HG03439 (cell line): Measurements from ENCODE around the gene TENT5C.

Source experiments
- ATAC-seq: cut with Tn5 transposase; IDR thresholded peaks from one replicate; pipeline ENCODE4 v1.9.1; 2021; ENCODE audit warnings: mild to moderate bottlenecking, moderate library complexity; ENCODE audit not compliant: unreplicated experiment

Gene TENT5C

DNA sequence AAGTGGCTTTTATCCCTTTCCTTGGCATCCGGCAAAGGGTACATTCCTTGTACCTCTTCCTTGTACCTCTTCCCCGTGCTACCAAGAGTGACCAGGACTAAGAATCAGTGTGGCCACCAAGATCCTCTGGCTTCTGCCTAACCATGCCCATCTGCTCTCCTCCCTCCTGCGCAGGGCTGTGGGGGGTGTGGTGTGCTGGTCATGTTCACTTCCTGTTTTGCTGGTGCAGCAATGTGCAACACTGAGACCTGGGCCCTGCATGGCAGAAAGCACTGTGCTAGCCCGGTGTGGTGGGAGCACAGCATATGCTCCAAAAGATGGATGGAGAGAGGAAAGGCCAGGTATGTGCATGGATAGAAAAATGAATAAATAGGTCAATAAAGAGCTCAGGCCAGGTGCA is 33.3 kb upstream of the TENT5C start:
- ATAC-seq, result no peak

DNA sequence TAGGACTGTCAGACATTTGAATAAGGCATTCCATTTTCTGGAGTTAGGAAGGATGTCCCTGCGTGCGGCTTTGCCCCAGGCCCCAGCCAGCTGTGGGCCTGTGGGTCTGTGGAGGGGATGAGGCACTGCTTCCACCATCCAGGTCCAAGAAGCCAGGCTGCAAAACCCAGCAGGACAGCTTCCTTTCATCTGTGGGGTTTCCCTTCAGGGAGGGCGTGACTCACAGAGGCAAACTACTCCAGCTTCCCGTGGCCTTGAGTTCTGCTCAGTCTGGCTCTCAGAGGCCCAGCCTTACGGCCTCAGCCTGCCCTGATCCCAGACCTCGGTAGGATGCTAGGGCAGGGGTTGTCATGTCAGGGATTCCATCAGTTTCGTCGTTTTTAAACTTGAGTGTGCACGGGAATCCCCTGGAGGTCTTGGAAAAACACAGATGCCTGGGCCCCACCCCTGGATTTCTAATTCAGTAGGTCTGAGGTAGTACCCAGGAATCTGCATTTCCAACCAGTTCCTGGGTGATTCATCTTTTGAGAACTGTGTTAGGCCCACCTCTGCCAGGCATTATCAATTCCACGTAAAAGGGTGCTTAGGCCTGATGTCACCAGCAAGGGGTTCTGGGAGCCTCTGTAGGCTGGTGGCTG is 32.3 kb upstream of the TENT5C start:
- no peak for ATAC-seq

DNA sequence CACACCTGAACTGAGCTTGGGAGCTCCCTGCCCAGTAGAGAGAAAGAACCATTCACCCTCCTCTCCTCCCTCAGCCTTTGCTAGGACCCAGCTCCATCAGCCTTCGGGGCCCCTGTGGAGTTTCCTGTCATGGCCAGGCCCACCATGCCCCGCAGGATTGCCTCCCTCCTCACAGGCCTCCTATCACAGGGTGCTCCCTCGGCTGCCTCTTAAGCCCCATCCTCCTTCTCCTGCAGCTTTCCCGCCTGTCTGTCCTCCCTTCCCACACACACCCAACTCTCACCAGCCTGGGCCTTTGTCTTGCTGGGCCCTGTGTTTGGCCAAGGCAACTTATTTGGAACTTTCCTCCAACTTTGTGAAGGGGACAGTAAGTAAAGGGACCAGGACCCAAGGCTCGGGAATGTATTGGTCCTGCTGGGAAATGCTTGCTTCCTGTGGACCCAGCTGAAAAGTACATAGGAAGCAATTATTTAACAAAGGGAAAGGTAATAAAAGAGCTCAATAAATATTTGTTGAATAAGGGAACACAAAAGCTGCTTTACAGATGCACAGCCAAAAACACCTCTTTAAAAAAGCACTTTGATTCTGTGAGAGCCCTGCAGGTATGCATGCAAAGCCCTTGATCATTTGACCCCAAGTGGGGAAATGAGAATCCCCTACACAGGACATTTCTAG is 31.6 kb upstream of the TENT5C start:
- ATAC-seq, result no peak

DNA sequence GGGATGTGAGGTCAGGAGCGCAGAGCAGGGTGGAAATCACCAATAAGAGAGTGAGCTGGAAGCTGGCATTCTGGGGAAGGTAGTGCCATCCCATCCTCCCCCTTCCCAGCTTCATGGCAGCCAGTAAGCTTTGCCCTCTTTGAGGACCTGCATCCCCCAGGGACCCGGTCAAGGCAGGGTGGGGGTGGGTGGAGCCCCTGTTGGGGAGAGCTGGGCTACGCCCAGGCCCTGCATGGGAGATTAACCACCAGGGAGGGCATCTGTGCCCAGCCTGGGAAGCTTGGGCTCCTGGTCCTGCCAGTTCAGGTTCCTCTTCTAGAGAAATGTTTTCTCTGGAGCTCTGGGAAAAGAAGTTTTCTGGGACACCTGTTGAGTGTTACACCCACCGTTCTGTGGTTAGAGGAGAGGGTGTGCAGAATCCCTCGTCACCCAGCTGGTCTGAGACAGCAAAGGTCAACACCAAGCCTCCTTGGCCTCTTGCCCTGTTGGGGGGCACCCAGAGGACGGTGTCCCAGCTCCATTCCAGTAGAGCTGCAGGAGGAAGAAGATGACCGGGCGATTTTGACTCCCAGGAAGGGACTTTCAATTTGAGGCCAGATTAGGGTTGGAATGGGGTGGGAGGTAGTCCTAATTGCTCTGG is 30.1 kb upstream of the TENT5C start:
- ATAC-seq, result no peak

DNA sequence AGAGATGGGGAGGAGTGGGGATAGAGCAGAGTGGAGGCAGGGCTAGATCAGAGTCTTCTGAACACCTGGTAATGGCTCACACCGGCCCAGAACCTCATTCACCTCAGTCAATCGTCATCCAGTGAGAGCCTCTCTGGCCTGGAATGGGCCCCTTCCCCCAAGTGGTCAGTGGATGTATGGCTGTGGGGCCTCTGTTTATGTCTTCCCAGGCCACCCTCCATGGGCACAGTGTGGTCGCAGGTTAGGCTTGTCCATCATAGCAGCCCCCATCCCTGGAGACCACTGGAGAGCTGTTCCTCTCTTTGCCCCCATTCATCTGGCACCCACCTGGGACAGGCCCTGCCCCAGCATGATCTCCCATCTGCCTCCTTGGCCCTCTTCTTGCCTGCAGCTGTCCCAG is 29.6 kb upstream of the TENT5C start:
- ATAC-seq, result no peak

DNA sequence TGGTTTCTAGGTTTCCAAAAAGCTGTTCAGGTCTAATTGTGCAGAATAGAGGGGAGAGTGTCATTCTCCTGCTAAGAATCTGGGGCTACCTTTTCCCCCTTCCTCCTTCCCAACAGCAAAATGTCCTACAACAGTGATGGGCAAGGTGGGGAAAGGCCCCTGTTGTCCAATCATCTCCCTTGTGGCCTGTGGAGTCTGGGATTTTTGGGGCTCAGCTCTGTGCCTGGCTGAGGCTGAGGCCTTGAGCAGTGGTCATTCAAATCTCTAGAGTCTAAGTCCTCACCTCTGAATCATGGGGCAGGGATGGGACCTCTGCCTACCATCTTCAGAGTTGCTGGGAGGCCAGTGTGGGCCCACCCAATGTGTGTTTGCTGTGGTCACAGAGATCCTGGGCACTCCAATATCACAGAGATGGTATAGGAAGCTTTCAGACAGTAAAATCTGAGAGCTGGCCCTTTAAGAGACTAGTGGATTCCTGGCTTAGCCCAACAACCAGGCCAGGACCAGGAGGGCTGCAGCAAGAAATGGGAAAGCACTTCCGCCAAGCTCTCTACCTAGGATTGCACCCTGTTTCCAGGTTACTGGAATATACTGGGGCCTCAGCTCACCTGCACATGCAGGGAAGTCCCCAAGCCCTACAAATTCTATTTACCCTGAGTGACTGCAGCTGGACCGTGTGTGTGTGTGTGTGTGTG is 28.5 kb upstream of the TENT5C start:
- no peak for ATAC-seq

DNA sequence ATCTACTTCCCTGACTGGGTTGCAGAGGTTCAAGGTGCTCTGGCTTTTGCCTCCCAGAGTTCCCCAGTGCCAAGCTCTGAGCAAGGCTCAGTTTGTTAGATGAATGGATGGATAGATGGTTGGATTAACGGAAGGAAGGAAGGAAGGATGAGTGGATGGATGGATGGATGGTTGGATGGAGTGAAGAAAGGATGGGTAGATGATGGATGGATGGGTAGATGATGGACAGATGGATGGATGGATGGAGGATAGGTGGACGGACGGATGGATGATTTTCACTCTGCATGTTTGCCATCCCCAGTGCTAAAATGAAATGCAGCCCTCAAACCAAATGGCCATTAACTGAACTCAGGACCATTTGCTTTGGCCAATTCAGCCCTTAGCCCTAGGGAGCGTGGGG is 27.4 kb upstream of the TENT5C start:
- no peak for ATAC-seq

DNA sequence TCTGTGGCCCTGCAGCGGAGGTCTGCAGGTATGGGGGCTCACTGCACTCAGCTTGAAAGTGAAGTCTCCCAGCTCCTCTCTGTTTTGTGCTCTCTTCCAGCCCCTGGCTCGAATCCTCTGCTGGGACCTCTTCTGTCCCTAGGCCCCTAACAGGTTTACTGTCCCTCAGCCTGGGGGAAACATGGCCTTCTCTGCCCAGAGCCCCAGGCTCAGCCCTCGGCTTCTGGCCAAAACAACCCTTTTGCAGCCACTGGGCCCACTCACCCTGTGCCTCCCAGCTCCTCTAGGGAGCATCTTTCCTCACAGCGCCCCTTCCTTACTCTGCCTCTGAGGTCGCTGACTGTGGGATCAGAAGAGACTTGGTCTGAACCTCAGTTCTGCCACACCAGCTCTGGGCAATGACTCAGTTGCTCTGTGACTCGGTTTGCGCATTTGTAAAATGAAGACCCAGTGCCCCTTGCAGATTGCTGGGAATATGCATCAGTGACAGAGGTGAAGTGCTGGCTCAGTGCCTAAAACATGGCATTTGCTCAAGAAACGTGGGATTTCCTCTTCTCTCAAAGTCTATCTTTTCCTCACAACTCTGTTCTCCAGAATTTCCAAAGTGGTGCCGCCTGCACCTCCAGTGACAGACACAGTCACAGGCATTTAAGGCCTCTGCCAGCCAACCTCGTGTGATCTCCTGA is 26.5 kb upstream of the TENT5C start:
- no peak for ATAC-seq

DNA sequence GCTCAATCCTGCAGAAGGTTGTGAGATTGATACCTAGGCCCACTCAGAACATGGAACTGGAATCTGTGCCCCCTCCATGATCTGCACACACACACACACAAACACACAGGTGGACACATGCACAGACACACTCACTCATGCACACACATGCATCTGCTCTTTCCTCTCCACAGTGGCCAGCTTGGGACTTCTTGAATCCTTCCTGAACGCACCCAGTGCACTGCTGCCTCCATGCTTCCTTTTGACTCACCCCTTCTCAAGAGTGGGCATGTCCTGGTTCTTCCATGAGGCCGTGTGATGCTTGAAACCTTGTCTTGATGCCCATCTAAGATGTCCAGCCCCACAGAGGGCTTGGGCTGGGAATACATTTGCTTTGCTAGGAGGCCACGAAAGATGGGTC is 25.4 kb upstream of the TENT5C start:
- ATAC-seq, result no peak

DNA sequence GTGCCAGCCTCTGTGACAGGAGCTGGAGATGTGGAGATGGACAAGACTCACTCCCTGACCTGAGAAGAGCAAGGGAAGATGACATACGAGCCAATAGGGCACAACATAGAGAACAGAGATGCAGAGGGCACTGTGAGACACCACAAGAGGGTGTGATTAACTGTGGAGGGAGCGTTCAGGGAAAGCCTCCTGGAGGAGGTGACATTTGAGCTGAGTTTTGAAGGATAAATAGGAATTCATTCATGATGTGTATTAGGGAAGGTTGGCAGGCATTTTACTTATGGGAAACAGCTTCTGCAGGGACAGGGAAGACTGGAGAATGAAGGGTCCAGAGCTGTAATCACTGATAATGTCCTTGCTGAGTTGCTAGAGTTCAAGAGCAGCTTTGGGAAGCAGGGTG is 25.0 kb upstream of the TENT5C start:
- ATAC-seq, result no peak

DNA sequence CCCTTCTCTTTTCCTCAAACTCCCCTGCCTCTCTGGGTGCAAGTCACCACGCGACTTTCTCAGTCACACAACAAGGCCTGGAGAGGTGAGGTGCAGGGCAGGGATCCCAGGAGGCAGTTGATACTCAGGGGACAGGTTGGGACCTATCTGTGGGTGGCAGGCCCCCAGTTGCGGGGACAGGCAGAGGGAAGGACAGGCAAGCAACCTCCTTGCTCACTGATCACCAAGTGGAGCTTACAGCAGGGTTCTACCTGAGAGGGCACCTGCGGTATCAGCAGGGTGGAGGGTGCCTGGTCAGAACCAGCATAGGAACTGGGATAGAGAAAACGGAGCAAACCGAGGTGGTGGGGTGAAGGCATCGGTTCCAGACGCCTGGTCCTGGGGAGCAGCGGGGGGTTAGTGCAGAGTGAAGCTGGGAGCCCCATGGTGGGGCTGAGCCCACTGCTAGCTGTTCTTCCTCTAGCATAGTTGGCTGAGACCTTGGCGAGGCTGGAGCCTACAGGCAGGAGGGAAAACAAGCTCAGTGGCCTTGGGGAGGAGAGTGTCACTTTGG is 24.4 kb upstream of the TENT5C start:
- no peak for ATAC-seq

DNA sequence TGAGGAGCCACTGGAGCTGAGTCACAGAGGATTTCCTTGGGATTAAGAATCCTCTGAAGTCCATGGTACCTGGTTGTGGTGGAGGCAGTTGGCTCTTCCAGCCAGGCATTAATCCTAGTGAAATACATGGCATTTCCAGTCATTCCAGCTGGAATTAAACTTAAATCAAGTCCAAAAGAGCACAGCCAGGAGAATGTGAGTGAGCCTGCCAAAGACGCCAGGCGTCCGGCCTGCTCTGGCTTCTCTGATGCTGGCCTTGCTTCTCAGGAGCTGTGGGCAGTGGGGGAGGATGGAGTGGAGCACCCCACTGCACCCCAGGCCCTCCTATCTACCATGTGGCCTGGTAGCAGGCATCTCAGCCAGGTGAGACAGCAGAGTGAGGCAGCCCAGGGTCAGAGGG is 23.4 kb upstream of the TENT5C start:
- ATAC-seq, result no peak

DNA sequence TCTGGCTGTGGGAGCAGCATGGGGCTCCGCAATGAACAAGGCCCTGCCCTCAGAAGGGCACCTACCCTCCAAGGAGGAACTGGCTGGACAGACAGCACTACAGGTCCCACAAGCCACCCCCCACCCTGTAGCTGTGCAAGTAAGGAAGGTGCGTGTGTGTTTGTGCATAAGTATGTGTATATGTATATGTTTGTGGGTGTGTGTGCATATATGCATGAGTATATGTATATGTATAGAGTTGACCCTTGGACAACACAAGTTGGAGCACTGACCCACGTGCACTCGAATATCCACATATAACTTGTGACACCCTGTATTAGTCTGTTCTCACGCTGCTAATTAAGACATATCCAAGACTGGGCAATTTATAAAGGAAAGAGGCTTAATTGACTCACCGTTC is 22.6 kb upstream of the TENT5C start:
- no peak for ATAC-seq

DNA sequence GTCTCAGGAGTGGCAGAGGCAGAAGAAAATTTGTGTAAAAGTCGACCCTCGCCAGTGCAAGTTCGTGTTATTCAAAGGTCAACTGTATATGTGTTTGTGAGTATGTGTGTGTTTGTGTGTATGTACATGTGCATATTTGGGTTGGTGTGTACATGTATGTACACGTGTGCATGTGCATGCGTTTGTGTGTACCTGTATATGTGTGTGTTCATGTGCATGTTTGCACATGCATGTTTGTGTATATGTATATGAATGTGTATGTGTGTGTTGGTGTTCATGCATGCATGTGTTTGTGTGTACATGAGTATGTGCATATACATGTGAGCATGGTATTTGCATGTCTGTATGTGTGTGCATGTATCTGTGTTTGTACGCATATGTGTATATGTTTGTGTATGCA is 21.7 kb upstream of the TENT5C start:
- ATAC-seq, result no peak

DNA sequence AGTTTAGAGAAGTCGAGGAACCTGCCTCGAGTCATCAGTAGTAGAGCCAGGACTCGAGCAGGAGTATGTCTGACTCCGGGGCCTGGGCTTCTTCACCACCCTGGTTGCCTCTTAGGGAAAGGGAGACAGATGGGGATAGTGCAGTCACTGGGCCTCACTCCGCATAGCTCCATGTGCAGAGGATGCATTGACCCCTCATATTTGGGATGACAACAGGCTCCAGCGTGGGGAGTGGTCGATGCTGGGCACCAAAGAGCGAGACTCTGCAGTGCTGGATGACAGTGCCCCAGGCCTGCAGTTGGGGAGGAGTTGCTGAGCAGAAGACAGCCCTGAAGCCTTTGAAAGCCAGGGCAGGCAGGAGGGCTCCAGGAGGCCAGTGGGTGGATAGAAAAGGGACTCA is 20.8 kb upstream of the TENT5C start:
- ATAC-seq, result no peak

DNA sequence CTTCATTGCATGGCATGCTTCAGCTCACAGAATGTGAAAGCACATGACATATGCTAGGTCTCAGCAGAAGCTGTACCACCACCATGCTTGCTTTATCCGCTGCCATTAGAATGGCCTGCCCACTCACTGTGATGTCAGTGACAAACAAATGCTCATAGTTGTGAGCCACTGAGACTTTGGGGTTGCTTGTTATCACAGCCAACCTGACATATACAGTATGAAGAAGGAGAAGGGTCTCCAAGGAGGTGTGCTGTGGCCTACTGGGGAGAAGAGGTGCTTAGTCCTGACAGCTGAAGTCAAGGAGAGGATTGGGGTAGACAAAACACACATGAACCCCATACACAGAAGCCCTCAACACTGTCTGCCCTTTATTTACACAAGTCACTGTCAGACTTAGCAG is 19.5 kb upstream of the TENT5C start:
- ATAC-seq, result no peak

DNA sequence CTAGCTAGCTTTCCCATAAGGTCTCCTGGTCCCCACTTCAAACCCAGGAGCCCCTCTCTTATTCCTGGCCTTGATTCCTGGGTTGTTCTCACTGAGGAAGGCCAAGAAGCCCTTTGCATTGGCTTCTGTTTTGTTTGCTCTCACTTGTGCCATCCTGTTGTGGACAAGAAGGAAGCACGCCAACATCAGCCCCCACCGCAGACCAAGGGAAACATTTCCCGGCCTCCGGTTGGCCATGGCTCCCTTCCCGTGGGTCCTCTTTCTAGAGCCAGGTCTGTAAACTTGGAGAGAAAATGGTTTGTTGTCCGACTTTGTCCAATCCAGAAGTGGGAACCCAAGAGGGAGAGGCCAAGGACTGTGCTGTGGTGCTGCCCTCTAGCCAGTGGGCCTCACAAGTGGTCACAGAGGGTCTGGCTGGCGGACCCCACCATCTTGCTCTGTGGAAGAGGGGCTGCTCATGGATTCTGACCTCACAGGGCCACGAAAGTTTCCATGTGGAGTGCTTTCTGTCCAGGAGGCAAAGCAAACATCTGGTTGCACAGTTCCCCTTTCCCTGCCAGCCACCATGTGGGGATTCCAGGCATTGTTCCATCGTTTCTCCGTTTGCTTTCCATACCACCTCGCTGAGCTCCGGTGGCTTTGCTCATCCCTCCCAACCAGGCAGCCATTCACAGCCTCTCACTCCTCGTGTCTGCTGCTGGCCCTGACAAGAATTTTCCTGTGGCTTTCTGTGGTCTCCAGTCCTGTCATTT is 18.9 kb upstream of the TENT5C start:
- ATAC-seq, result no peak

DNA sequence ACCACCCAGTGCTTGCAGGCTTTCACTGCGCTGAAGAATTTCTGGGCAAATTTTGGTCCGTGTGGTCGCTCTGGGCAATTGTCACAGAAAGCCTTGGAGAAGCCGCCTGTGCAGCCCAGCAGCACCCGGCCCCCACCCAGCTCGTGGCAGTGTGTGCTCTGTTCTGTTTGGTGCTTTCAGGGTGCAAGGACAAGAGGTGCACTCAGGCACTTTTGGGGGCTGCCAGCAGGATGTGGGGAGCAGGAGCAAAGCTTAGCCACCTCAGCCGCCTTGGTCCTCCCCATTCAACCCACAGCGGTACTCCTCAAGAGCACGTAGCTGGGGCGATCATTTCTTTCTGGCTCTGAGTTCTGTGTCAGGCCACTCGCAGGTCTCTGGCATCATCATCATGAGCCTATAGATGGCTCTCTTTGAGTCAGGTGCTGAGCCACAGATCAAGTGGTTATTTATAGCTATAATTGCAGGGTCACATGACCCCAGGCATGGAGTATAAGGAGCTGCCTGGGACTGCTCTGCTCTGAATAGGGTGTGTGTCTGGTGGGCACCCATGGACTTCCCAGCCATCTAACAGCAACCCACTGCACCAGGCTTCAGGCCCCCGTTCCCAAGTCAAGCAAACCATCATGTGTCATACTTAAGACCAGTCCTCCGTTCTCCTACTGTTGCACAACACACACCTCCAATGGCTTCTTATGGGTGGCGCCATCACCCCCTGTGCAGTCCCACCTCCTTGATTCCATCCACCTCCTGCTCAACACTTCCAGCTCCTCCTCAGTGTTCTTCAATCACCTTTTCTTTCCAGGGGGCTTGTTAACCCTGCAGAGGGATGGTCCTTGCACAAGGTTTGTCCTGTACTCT is 18.1 kb upstream of the TENT5C start:
- no peak for ATAC-seq

DNA sequence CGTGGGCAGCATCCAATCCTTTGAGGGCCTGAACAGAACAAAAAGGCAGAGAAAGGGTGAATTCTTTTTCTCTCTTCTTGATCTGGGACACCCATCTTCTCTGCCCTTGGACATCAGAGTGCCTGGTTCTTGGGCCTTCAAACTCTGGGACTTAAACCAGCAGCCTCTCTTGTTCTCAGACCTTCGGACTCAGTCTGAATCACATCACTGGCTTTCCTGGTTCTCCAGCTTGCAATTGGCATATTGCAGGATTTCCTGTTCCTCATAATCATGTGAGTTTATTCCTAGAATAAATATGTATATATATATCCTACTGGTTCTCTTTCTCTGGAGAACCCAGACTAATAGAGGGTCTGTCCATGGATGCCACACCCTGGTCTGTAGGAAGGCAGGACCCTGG is 16.3 kb upstream of the TENT5C start:
- no peak for ATAC-seq
